Stomach (tissue), 4 donors: ENCODE measurements around the gene LEKR1.

Experiments
- CTCF ChIP-seq, 7 experiments: fragments of 450-650 bp in 4 of 7; fragments of 200-600 bp in 3 of 7; sonication (generic) in 3 of 7; IDR thresholded peaks; one replicate each; pipeline ENCODE4 v1.5.1; 2016 to 2019; ENCODE audit warnings: antibody characterized with exemption in 7 of 7, control low read depth in 2 of 7, mild to moderate bottlenecking in 1 of 7
- EP300 ChIP-seq: sonication (generic); formaldehyde crosslinking; IDR thresholded peaks from one replicate; pipeline ENCODE4 v1.6.1; 2017; ENCODE audit warnings: antibody characterized with exemption
- POLR2A ChIP-seq, 4 donors: fragments of 450-650 bp; IDR thresholded peaks; one replicate each; pipeline ENCODE4 v1.6.1; 2016; ENCODE audit warnings: antibody characterized with exemption in 4 of 4, control low read depth in 2 of 4, mild to moderate bottlenecking in 1 of 4, moderate library complexity in 1 of 4
- POLR2AphosphoS5 ChIP-seq, 3 donors: sonication (generic); formaldehyde crosslinking; IDR thresholded peaks; one replicate each; pipeline ENCODE4 v1.6.1; 2016; ENCODE audit warnings: antibody characterized with exemption in 3 of 3

- TF ChIP-seq EP300 (no peak), POLR2A (IDR thresholded peaks at IDR 0.05) (no peak), CTCF (IDR thresholded peaks at IDR 0.05) (no peak), POLR2AphosphoS5 (IDR thresholded peaks at IDR 0.05) (no peak)
Observed at GRCh38 chr3:157069846-157070677, 243.9 kb downstream of the LEKR1 start.
